GM21529 (cell line): ENCODE measurements around the gene ERMP1.

Source experiments
- ATAC-seq: cut with Tn5 transposase; IDR thresholded peaks from one replicate; pipeline ENCODE4 v1.9.1; 2021; ENCODE audit not compliant: unreplicated experiment

Gene ERMP1

GRCh38 chr9:5854063-5854790 is 21.3 kb upstream of the ERMP1 start:
- no peak for ATAC-seq

GRCh38 chr9:5853617-5854016 is 20.7 kb upstream of the ERMP1 start:
- ATAC-seq = no peak

GRCh38 chr9:5852987-5853386 is 20.1 kb upstream of the ERMP1 start:
- no peak for ATAC-seq

GRCh38 chr9:5851445-5851844 is 18.5 kb upstream of the ERMP1 start:
- ATAC-seq = peak; percentile 95

GRCh38 chr9:5850724-5851122 is 17.8 kb upstream of the ERMP1 start:
- no peak for ATAC-seq

GRCh38 chr9:5848372-5848882 is 15.5 kb upstream of the ERMP1 start:
- no peak for ATAC-seq

- no peak for ATAC-seq
Measured at GRCh38 chr9:5846501-5846921, 13.6 kb upstream of the ERMP1 start.

GRCh38 chr9:5846096-5846495 is 13.2 kb upstream of the ERMP1 start:
- no peak for ATAC-seq

GRCh38 chr9:5845157-5845531 is 12.2 kb upstream of the ERMP1 start:
- ATAC-seq = no peak

- ATAC-seq = no peak
Measured at GRCh38 chr9:5843794-5844471, 11.0 kb upstream of the ERMP1 start.

GRCh38 chr9:5842929-5843793 is 10.2 kb upstream of the ERMP1 start:
- ATAC-seq = no peak

- ATAC-seq = no peak
Measured at GRCh38 chr9:5841771-5842573, 9.1 kb upstream of the ERMP1 start.

- ATAC-seq = no peak
Measured at GRCh38 chr9:5840788-5841187, 7.9 kb upstream of the ERMP1 start.

- ATAC-seq = no peak
Measured at GRCh38 chr9:5839572-5839902, 6.6 kb upstream of the ERMP1 start.

- no peak for ATAC-seq
Measured at GRCh38 chr9:5838884-5839571, 6.1 kb upstream of the ERMP1 start.

- no peak for ATAC-seq
Measured at GRCh38 chr9:5835808-5836207, 2.9 kb upstream of the ERMP1 start.

GRCh38 chr9:5834214-5834613 is 1.3 kb upstream of the ERMP1 start:
- ATAC-seq = no peak

- ATAC-seq = peak; percentile 28
Measured at GRCh38 chr9:5832071-5832537, 813 bp downstream of the ERMP1 start.

- ATAC-seq = no peak
Measured at GRCh38 chr9:5825895-5826622, 6.9 kb downstream of the ERMP1 start.
